GM03348 (cell line): Measurements from ENCODE around the gene ABCA4.

ENCODE experiments used
- DNase-seq: peaks from one replicate; pipeline ENCODE4 v3.0.0; 2012; ENCODE audit warnings: low spot score

Gene ABCA4

DNA sequence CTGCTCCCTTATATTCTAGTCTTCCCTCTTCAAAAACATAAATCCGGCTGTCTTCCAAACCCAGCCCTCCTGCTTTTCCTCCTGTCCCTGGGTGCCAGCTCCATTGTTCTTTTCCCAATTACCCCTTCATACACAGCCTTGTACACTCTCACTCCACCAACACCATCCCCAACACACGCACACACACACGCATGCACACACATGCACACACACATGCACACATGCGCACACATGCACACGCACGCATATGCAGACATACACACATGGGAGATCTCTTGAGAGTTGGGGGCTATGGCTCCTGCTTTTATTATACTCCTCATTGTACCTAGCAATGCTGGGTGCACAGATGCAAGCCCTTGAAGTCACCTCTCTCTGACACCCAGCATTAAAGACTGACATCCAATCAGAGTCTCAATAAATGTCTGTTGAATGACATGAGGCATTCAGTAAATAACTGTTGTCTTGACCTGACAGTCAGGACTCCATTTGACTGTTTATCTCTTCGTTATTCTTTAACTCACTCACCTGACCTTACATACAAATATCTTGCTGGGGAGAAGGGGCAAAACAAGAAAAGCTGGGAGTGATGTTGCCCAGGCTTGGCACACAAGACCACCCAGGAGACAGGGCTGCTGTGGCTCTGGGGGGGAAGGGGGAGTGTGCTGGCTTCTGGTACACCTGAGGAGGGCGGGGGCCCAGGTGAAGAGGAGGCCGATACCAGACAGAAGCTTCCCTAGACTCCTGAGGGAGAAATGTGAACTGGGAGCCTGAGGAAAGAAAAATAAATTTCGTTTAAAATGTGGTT, 16.0 kb downstream of the ABCA4 start:
- no peak for DNase-seq

DNA sequence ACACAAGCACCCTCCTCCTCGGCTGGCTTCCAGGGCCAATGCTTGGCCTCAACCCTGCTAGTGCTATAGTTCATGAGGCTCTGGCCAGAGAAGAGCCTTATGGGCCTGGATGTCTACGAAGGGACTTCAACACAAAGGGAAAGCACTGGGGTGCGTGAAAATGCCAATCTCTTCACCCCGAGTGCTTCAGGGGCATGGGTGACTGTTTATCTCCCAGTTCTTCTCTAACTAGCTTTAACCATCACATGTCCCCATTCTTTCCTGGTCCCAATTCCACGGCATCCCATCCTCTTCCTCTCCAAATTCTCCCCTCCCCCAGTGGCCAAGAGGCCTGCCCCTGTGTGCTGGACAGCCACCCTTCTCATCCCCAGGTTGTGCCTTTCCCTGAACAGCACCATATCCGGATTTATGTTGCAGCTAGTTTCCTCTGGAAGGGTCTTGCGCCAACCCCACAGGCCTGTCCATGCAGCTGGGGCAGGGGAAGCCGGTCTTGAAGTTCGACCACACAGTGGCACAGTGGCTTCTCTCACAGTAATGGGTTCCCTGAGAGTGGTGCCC, 16.7 kb downstream of the ABCA4 start:
- DNase-seq, result no peak

DNA sequence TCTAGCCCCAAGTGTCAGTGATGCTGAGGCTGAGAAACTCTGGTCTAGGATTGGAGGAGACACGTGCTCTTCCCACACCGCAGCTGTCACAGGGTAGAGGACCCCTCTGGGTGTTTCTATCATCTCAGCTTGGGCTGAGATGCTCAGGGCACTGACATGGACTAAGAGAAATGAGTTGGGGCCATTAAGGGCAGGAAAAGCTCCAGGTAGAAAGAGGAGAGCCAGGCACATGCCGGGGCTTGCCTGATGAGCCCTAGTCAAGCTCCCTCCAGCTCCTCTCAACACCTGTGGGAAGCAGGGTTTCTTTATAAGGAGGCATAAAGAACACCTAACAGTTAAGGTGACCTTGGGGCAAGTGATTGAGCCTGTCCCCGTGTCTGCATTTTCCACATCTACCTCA, 17.3 kb downstream of the ABCA4 start:
- no peak for DNase-seq

DNA sequence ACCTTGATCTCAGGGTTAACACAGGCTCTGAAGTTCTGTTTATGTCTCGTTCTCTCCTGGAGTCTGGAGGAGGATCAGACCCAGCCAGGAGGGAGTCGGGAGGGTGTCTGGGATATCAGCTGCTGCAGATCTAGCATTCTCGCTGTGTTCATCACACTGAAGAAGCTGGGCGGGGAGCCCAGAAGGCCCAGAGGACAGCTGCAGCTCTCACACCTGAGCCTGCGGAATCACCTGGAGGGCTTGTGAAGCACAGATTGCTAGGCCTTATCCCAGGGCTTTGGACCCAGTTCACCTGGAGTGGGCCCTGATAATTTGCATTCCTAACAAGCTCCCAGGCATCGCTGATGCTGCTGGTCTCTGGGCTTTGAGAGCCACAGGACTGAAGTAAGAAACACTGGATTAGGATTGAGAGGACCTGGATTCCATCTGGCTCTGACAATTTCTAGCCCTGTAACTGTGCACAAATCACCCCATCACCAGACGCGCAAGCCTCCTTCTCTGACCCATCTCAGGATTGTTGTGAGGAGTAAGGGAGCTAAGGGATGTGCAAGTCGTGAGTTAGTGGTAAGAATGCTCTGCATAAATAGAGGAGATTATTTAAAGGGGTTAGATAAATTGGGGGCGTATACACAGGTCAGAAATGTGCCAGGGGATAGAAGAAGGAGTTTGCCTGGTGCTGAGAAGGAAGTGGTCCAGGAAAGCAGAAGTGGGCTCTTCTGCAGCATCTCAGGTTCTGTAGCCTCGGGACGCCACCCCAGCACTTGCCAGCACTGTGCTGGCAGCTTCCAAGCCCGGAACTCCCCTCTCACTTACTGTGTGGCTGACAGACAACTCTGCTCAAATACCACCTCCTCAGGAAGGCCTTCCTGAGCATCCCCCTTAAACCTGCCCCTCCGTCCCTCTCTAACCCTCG, 19.1 kb downstream of the ABCA4 start:
- no peak for DNase-seq

DNA sequence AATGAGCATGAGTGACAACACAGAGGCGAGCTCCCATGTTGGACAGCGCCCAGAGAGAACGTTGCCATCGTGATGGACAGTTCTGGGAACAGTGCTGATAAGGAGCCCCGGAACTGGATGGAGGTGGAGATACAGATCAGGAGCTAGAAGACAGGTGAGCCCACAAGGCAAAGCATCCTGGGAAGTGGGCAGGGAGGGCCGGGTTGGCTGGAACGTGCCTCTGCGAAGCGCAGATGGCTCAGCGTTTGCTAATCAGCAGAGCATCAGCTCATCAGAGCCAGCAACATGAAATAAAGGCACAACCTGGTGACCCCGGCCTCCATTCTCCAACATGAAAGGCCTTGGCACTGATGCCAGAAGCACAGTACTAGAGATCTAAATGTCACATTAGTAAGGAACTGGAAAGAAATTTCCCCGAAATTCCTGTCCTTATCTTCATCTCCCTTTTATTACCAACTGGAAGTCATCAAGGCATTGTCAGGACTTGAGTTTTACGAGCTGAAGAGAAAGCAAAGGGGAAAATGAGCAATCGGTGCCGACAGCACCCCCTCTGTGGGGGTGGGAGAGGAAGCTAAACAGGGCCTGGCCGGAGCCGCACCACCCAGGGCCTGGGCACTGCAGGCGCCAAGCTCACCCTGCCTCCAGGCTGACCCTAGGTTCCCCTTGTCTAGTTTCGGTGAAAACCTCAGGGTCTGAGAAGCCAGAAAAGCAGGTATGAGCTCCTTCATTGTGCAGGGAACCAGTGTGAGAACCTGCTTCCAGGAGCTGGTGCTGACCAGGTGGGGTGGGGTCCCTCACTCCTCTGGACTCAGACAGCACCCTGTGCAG, 19.9 kb downstream of the ABCA4 start:
- no peak for DNase-seq

DNA sequence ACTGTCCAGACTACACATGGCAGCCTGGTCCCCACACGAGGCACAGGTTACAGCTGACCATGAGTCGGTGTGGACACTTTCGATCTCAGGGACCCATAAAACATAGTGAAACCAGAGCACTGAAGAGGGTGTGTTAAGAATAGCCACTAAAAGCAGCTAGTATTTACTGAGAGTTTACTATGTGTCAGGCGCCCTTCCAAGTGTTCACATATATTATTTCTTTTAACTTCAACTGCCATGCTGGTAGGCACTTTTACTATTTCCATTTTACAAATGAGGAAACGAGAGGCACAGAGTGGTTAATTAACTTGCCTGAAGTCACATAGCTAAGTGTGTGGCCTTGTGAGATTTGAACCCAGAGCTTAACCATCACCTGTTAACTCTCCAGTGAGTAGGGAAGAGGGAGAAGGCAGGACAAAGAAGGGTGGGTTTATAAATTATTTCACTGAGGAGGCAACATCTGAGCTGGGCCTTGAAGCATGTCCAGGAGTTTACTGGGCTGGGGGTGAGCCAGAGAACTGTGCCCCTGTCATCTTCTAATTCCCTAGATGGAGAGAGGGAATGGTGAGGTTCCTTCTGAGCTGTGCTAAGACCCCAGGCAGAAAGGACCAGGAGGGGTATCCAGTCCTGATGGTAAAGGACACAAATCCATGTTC, 20.7 kb downstream of the ABCA4 start:
- DNase-seq, result no peak

DNA sequence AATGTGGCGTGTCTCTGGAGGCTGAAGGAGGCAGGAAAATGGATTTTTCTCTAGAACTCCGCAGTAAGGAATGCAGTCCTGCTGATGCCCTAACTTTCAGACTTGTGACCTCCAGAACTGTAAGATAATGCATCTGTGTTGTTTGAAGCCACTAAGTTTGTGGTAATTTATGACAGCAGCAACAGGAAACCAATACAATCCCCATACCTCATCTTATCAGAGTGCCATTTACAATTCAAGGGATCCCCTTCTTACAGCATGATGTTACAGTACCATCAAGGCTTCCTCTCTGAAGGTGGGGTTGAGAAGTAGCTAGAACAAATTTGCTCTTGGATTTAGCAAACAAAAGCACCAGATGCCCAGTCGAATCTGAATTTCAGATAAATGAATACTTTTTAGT, 21.6 kb downstream of the ABCA4 start:
- no peak for DNase-seq

DNA sequence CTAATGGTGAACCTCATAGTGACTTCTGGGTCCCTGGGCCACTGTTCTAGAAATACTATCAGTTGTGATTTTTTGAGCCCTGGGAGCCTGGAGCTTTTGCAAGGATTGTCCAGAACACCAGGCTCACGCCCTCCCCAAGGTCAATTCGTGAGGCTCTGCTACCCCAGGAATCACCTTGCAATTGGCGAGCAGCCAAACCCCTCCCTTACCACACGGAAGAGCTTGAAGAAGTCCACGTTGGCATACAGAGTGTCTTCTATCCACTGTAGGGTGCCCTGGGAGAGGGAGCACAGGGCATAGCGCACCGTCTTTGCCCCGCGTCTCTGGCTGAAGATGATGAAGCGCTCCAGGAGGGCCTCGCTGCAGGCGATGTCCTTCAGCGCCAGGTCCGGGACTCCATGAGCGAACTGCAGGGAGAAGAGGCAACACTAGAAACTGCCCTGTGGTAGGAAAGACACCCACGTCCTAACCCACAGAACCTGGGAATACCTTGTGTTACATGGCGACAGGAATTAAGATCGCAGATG, 22.3 kb downstream of the ABCA4 start:
- DNase-seq, result no peak

DNA sequence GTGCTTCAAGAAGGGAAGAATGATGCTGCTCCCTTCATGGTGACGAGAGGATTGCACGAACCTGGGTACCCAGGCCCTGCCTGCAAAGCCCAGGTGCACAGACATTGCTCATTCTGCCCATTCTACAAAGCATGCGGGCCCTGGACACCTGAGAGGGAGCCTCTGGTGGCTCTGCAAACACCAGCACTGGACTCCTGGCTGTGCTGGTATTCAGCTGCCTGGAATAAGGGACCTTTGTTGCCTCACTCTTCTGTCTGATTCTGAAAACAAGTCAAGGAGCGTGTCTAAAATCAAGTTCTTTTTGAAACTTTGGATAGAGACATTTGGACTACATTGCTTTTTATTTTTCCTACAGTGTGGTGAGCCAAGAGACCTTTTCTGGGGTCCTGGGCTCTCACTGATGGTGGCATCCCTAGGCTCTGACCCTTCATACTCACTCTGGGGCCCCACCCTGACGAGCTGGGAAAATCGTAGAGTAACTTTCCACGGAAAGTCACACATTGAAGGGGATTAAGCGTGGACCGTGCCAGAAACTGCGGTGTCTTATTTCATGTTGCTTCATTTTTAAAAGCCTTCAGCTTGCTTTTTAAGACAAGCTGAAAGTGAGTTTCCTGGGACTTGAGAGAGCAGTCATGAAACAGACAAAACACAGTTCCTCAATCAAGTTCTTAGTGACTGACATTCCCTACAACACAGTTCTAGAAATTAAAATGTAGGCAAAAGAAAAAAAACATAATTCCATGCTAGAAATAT, 24.0 kb downstream of the ABCA4 start:
- DNase-seq, result peak; percentile 29

DNA sequence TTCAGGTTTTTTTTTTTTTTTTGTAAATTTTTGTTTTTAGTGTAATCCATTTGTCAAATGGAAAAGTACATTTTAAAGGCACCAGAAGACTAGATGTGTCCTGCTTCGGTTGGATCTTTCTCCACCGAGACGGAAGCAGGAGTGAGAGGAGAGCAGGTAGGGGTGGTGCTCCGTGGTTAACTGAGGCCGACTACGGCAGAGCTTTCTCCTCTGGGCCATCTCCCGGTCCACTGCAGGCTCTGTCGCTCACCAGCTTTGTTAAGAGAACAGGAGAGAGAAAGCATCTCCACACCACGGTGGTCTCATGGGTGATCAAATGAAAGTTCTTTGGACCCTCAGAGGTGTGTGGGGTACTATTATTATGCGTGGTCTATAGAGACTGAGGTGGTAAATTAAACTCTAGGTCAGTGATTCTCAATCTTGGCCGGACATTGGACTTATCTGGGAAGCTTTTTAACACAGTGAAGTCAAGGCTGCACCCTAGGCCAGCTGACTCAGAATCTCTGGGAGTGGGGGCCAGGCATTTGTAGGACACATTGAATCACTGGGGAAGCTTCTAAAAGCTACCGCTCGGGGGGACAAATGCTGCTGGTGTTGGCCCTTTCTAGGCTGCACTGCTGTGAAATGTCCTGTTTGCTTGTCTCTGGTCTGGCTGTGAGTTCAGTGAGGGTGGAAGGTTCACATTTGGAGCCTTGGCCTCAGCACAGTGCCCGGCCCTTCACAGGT, 25.0 kb downstream of the ABCA4 start:
- peak; percentile 43 for DNase-seq

DNA sequence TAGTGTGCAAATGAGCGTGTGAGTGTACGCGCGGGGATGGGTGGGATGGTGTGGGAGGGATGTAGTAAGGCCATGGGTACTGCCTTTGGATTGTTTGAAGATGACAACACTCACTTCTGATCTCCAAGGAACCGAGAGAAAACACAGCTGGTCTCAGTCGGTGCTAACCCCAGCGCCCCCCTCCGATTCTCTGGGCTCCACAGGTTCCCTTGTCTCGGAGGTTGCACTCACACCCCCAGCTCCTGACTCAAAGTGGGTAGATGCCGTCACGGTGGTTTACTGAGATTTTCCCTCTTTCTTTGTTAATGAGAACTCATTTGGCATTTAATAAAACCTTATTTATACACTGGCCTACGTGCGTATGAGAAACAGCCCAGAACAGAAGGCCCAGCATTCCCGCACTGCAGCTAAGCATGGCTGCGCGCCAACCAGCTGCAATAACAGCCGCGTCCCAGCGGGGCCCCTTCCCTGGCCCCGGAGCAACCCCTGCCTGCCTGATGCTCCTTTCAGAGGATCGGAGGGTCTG, 25.8 kb downstream of the ABCA4 start:
- peak; percentile 85 for DNase-seq

DNA sequence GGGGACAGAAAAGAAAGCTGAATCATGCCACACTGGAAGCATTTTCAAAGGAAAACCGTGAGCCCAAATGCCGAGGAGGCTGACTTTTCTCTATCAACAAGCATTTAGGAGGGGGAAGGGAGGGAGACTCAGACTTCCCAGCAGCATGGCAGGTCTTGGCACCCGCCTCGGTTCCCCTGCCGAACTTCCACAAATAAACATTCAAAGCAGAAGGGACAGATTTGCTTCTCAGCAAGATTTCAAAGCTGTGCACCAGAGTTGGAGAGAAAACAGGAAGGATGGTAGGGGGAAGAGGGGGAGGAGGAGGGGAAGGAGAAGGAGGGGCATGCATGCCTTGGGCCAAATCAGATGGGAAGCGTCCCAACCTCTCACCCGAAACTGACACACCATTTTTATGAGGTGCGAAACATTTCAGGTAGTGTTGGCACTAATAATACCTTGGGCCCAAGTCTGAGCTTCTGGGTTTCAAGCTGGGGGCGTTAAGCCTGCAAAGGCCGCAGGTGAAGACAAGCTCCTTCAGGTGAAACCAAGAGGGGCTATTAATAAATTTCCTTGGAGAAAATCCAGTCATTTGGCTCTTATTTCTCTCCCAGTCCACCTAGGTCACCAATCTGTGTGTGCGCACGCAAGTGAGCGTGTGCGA, 26.4 kb downstream of the ABCA4 start:
- peak; percentile 47 for DNase-seq

DNA sequence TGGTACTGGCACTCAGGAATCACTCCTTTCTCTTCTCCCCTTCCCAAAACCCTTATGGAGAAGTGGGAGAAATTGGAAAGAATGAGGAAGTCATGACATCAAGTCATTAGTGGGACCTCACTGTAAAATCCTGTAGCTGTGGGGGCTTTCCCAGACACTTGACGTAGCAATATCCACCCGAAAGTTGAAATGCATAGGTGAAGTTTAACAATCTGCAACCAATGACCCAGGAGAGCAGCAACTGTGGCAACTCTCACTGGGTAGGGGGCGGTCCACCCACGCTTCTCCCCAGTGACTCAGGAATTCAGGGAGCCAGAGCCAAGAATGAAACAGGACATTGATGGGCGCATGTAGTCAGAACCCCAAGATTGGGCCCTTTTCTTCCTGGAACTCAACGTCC, 27.0 kb downstream of the ABCA4 start:
- DNase-seq, result no peak

DNA sequence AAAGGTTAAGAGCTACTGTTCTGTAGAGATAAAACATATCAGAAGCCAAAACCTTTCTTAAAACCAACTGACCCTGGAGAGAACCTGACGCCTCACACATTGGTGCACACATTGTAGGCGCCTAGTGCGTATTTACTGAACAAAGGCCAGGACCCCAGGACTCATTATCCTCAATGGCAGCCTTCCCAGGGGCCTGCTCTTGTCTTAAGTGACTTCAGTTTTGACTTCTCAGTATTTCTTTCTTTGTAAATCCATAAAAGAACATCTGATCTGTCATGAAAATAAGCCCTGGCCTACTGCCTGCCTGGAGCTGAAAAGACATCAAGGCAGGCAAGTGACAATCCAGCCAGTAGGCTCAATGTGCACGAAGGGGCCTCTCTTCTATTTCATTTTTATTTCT, 27.6 kb downstream of the ABCA4 start:
- DNase-seq, result no peak

DNA sequence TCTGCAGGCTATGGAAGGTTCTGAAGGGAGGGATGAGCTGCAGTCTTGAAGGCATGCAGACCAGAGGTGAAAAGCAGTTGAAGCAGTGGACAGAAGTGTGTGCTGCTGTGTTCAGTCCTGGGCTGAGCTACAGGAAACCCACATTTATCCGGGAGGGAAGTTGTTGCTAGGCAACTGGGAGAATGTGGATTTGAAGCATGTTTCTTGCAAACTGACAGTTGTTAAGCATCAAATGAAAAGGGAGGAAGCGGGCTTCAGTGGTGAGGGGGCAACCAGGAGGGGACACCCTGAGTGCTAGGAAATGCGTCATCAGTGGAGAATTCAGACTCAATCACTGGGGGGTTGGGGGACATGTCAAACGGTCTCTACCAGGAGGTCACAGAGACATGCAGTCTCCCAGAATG, 28.7 kb downstream of the ABCA4 start:
- DNase-seq, result no peak

DNA sequence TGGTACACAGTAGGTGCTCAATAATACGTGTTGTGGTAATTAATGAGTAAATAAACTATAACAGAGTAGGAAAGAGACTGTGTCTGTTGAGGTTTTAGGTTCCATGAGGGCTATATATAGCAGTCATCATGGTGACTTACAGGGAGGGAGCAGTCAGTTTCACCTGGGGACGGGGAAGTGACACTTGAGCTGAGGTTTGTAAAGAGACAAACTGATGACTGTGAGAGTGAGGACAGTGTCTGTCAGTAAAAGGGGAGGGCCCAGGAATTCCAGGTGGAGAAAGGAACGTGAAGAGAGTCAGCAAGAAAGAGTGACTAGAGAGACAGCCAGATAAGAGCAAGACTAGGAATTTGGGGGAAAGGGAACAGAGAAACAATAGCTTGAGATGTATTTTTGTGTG, 30.2 kb downstream of the ABCA4 start:
- no peak for DNase-seq

DNA sequence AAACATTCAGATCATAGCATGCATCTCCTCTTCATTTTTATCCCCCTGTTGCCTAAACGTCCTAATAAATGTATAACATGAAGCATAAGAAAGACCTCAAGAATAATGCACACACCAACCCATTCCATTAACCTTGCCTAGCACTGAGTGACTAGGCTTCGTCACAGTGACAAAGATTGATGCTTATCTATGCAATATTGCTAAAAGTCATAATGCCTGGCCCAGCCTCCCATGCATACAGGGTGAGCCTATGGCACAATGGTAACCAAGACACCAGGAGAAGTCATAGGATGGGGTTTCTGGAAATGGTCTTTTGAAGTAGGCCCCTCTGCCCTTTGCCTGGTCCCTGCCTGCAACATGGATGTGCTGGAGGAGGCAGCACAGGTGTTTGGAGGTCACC, 33.8 kb downstream of the ABCA4 start:
- DNase-seq, result no peak

DNA sequence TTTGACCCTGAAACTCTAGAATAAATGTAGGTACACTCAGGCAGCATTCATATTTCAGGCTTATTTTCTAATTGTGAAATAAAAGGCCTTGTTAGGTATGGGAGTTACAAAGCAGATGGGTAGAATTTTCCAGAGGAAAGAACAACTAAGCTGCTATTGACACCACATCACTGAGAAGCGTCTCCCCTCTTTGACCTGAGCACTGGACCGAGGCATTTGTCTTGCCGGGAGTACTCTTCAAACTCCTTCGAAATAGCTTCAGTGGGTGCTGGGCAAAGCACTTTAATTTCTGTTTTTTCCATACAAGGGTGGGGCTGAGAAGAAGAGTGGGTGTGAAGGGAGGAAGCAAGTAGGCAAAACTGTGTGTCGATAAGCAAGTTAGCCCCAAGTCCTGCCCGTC, 36.4 kb downstream of the ABCA4 start:
- DNase-seq, result no peak

DNA sequence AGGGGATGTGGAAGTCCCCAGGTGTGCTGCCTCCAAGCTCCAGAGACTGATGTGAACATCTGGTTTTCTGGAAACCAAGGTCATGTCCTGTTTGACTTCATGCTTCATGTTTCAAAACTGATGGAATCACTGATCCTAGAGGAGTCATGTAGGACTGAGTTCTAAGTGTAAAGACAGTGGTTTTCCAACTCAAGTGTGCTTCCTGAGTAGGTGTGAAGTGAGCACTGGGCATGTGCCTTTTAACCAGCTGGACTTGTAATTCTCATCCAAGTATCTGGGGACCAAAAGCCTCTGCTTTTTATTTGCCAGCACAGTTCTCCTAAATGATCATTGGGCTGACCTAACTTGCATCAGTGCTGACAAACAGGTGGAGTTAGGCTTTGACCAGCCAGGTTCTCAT, 36.9 kb downstream of the ABCA4 start:
- DNase-seq, result no peak
